Retinal pigment epithelial cell (primary cell): ENCODE measurements around the gene CDK19.

Experiments
- DNase-seq: peaks from one replicate; pipeline ENCODE4 v3.0.0-alpha.2; 2010; ENCODE audit warnings: low read depth
- H3K4me3 ChIP-seq: 2 replicates; pipeline ENCODE4 v1.5.1; 2011; ENCODE audit warnings: mild to moderate bottlenecking, low read length, control low read depth, moderate library complexity
- CTCF ChIP-seq: conservative IDR thresholded peaks from 2 replicates; pipeline ENCODE4 v1.5.1; 2011; ENCODE audit warnings: low read depth, low read length, control low read depth, inconsistent platforms

The CDK19 gene

GRCh38 chr6:110619275-110619908, 195.9 kb downstream of the CDK19 start:
- no peak for DNase-seq

GRCh38 chr6:110618591-110619267, 196.5 kb downstream of the CDK19 start:
- H3K4me3 ChIP-seq: no peak overlapping the region
- TF ChIP-seq CTCF: peak; percentile 51
- no peak for DNase-seq

More at GRCh38 chr6:110619275-110619908, 195.9 kb downstream of the CDK19 start:
- H3K4me3 ChIP-seq: no peak overlapping the region
- TF ChIP-seq CTCF: no peak

GRCh38 chr6:110617057-110617456, 198.2 kb downstream of the CDK19 start:
- no peak for DNase-seq
- H3K4me3 ChIP-seq: no peak overlapping the region
- TF ChIP-seq CTCF: no peak

- no peak for DNase-seq
These were observed 199.5 kb downstream of the CDK19 start for GRCh38 chr6:110615722-110616121.

GRCh38 chr6:110614586-110614985, 200.7 kb downstream of the CDK19 start:
- H3K4me3 ChIP-seq: no peak overlapping the region
- DNase-seq: no peak
- no peak for TF ChIP-seq CTCF

More at GRCh38 chr6:110615722-110616121, 199.5 kb downstream of the CDK19 start:
- no peak for TF ChIP-seq CTCF
- no peak overlapping the region for H3K4me3 ChIP-seq

GRCh38 chr6:110614106-110614505, 201.2 kb downstream of the CDK19 start:
- H3K4me3 ChIP-seq: no peak overlapping the region
- no peak for TF ChIP-seq CTCF
- DNase-seq: no peak

- no peak for DNase-seq
- TF ChIP-seq CTCF: no peak
- H3K4me3 ChIP-seq: no peak overlapping the region
These were observed 201.9 kb downstream of the CDK19 start for GRCh38 chr6:110613356-110613755.
